CD1c-positive myeloid dendritic cell (primary cell): ENCODE data around the gene BMP6.
"Not testable (repeated sequence)": the region's sequence is repeated elsewhere in the genome, so short reads cannot be mapped to it uniquely, and the experiment has no call there.

Experiments
- DNase-seq: peaks from one replicate; pipeline ENCODE4 v3.0.0-alpha.2; 2016; ENCODE audit errors: extremely low spot score

The BMP6 gene

DNA sequence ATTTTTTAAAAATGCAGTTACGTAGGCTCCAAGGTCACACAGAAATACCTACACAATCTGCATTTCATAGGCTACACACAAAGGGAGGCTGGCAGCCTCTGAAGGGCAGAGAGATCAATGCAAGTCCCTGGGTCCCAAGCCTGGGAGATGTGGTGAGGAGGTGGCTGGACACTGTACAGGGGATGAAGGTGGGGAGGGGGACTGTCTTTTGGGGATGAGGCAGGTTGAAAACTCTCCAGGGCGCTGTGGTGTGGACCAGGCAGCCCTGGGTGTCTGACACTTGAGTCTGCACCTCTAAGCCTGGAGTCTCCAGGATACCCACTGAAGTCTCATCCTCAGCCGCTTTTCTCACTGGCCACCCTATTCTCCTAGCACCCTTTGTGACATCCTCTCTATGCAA is 160.2 kb downstream of the BMP6 start:
- DNase-seq = no peak

GRCh38 chr6:7887278-7887991 is 161.5 kb downstream of the BMP6 start:
- no peak for DNase-seq

GRCh38 chr6:7888587-7889357 is 162.9 kb downstream of the BMP6 start:
- DNase-seq = no peak

- no peak for DNase-seq
Measured at GRCh38 chr6:7891078-7891872, 165.4 kb downstream of the BMP6 start.

GRCh38 chr6:7892367-7892766 is 166.5 kb downstream of the BMP6 start:
- DNase-seq = not testable (repeated sequence)

DNA sequence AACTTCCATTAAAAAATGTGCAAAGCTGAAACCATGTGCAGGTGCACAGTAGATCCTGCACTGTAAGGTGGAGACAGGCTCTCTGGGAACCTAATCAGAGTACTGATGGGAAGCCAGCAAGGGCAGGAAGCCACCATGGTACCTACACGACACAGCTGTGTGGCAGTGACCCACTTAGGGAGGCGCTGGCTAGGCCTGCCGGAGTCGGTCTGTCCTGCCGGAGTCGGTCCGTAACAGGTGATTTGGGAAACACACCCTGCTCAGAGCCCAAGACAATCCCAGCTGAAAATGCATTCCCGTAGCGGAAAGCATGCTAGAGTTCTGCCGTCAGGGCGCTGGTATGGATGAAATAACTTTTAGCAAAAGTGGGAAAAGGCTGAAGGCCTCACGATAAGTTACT is 167.4 kb downstream of the BMP6 start:
- DNase-seq = no peak

- DNase-seq = no peak
Measured at GRCh38 chr6:7894262-7895124, 168.6 kb downstream of the BMP6 start.

DNA sequence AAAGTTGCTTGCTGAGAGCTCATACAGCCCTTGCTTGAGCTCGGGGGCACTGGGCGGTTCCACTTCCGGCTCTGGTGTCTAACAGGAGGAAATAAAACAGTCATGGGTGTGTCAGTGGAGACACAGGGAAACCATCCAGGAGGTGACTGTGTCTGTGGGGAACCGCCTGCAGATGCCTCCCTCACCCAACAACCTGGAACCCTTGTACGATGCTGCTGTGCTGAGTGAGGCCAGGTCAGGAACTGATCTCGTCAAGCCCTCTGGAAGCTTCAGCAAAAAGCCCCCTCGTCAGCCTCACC is 169.2 kb downstream of the BMP6 start:
- no peak for DNase-seq

DNA sequence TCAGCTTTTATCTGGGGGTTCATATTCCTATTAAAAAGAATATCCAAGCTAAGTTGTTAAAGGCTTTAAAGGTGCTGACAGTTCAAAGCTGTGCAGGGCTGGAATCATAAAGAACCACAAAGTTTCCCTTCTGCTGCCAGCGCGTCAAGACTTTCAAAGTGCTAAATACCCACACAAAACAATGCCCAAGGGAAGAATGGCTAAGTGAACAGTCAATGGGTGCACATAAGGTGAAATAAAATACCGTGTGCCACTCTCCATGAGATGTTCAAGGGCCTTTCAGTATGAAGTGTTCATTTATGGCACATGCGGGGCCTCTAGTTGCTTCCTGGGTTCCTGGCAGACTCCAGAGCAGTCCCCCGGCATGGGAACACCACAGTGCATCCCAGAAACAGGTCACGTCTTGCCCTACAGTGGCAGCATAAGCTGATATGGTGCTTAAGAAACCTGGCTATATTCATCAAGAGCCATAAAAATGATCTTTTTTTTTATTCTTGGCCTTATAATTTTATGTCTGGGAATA is 170.6 kb downstream of the BMP6 start:
- DNase-seq = no peak

GRCh38 chr6:7897461-7898192 is 171.7 kb downstream of the BMP6 start:
- no peak for DNase-seq

GRCh38 chr6:7898193-7898586 is 172.3 kb downstream of the BMP6 start:
- DNase-seq = not testable (repeated sequence)

GRCh38 chr6:7899101-7899888 is 173.4 kb downstream of the BMP6 start:
- no peak for DNase-seq

DNA sequence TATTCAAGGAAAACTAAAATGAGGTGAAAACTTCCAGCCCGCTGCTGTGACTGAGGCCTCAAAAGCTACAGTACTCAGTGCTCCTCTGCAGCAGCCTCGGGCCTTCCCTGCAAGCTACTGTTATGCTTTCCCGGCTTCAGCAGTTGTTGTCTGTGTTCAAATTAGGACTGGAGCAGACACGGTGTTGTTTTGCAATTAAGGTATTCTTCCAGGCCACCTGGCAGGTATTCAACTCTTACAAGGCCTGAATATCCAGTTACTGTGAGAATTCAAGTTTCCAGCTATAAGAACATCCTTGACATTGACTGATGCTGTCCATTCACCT is 174.0 kb downstream of the BMP6 start:
- no peak for DNase-seq

DNA sequence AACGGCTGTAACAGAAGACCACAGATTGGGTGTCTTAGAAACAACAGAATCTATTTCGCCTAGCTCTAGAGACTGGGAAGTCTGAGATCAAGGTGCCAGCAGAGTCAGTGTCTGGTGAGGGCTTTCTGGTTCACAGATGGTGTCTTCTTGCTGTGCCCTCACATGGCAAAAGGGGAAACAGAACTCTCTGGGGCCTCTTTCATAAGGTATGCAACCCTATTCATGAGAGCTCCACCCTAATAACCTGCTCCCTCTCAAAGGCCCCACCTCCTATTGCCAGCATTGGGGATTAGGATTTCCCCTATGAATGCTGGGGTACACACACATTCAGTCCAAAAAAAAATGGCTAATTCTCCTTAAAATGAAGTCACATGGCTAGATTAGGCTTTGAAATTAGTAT is 174.7 kb downstream of the BMP6 start:
- no peak for DNase-seq

- no peak for DNase-seq
Measured at GRCh38 chr6:7901056-7901455, 175.2 kb downstream of the BMP6 start.

GRCh38 chr6:7901780-7902179 is 175.9 kb downstream of the BMP6 start:
- no peak for DNase-seq

DNA sequence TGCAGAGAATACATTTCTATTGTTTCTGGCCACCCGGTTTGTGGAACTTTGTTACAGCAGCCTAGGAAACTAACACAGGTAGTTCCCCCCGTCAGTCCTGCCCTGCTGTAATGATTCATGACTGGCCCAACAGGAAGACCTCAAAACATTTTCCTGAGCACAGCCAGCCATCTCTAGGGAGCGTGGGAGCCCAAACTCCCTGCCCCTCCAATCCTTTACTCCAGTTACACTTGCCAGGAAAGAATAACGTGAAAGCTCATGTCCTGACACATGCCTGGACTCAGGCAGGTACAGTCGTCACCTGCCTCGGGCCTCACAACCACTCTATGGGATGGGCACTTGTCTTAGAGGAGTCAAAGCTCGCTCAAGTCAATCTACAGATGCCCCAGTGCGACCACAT is 176.3 kb downstream of the BMP6 start:
- DNase-seq = no peak

- DNase-seq = no peak
Measured at GRCh38 chr6:7902867-7903266, 177.0 kb downstream of the BMP6 start.

DNA sequence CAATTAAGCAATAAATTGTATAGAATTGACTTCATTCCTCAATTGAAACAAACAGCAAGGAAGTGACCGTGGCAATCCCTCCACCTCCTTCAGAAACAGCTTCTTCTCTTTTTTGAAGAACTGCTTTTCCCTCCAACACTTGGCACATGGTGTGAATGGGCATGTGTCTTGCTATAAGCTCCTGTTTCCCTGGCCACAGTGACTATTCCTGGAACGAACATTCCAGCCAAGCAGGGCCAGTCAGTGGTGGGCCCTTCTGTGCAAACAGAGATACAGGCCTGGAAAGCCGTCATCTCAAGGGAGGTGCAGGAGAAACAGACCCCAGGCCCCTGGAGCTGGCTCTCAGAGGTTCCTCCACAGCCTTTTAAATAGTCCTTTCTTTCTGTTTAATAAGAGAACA is 177.8 kb downstream of the BMP6 start:
- DNase-seq = no peak

DNA sequence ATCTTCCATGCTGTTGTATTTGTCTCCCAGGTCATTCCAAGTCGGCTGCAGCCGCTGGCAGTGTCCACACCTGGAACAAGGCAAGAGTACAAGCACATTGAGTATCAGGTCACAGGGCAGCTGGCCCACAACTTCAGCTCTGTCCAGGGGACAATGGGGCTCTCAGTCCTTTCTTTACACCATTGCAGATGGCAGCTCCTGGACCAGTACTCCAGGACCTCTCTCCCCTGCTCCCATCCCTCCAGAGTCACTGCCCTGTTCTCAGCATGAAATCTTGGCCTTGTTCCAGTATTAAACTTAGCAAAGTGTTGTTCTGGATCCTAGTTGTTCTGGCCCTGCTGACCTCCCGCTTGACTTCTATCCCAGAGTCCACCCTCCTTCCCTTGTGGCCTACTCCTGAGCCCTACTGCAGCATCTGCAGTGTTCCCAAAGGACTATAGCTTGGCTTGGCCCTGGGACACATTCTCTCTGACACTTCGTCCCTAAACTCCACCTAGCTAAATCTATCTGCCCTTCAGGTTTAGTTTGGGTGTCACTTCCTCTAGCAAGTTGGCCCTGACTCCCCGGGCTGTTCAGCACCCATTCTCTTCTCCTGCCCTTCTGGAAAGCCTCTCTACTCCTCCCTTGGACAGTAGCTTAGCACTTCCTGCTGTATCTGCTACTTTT is 178.9 kb downstream of the BMP6 start:
- no peak for DNase-seq
